Measurements from ENCODE around the gene DPP4. TPM values are rescaled to one million over a fixed set of nuclear protein-coding genes. Genes with fewer than 3 reads are reported as not detected.

The DPP4 gene
- total and polyA plus RNA-seq, 2 experiments from 2014 or later = 149 to 218 TPM

DNA sequence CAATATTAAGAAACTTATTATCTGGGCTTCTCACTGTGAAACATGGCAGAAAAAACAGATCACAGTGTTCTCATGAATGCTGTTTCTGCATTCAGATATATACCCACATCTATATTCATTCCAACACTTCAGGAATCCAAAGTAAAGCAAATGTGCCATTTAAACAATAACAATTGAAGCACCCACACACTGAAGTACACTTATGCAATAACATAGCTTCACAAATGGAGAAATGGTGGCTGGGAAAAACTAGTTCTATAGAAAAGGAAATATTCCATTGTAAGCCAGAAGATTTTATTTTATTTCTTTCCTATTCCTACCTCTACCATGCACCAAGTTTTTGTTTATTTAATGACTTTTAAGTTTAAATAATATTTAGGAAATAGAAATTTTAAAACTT lies 111.9 kb downstream of the DPP4 start:
- Histone ChIP-seq H3K4me2 (no peak overlapping the region), H3K27me3 (no peaks in the 10 kb centered on the region), H3K4me1 (ENCODE audit: insufficient read depth) (no peaks in the 10 kb centered on the region), H3K9me3 (ENCODE audit: low read depth) (no peaks in the 10 kb centered on the region), H3K9me2 (replicated peaks; ENCODE audit: insufficient read depth) (no peaks in the 10 kb centered on the region), H3K27ac (no peak overlapping the region), H2AFZ (no peak overlapping the region), H3K4me3 (no peak overlapping the region), H3K79me2 (no peaks in the 10 kb centered on the region), H4K20me1 (ENCODE audit: insufficient read depth, poor library complexity, severe bottlenecking) (no peaks in the 10 kb centered on the region), H3K36me3 (replicated peaks; ENCODE audit: insufficient read depth, low read depth) (no peaks in the 10 kb centered on the region)
- TF ChIP-seq EZH2phosphoT487 (IDR thresholded peaks at IDR 0.05; ENCODE audit: low read depth, severe bottlenecking, unreplicated experiment) (no peak), EZH2 (IDR thresholded peaks at IDR 0.05; ENCODE audit: borderline replicate concordance) (no peak)
- TF ChIP-seq, protein P1, sequence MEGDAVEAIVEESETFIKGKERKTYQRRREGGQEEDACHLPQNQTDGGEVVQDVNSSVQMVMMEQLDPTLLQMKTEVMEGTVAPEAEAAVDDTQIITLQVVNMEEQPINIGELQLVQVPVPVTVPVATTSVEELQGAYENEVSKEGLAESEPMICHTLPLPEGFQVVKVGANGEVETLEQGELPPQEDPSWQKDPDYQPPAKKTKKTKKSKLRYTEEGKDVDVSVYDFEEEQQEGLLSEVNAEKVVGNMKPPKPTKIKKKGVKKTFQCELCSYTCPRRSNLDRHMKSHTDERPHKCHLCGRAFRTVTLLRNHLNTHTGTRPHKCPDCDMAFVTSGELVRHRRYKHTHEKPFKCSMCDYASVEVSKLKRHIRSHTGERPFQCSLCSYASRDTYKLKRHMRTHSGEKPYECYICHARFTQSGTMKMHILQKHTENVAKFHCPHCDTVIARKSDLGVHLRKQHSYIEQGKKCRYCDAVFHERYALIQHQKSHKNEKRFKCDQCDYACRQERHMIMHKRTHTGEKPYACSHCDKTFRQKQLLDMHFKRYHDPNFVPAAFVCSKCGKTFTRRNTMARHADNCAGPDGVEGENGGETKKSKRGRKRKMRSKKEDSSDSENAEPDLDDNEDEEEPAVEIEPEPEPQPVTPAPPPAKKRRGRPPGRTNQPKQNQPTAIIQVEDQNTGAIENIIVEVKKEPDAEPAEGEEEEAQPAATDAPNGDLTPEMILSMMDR (IDR thresholded peaks at IDR 0.05; ENCODE audit: poor library complexity) = no peak
- no peak for DNase-seq (ENCODE audit: low spot score)

DNA sequence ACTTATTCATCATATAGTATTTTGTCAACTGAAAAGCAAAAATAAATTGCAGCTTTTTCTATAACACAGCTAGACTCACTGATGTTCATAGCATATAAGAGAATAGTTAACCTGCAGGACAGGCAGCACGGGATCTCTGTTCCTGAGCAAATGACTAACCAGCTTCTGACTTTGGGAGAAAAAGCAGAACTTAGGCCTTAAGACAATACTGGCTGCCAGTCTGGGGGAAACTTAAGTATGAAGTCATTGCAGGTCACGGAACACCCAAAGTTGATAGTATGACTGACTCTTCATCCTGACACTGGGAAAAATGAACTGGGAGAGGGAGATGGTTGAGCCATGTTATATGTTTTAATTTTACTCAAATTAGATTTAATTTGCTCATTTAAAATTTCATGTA lies 113.0 kb downstream of the DPP4 start:
- TF ChIP-seq EZH2 (IDR thresholded peaks at IDR 0.05; ENCODE audit: borderline replicate concordance) (no peak), EZH2phosphoT487 (IDR thresholded peaks at IDR 0.05; ENCODE audit: low read depth, severe bottlenecking, unreplicated experiment) (no peak)
- TF ChIP-seq, protein P1 (IDR thresholded peaks at IDR 0.05; ENCODE audit: poor library complexity) = no peak
- no peaks in the 10 kb centered on the region for H3K9me3 ChIP-seq (ENCODE audit: low read depth)
- H2AFZ ChIP-seq = no peak overlapping the region
- H3K27ac ChIP-seq = no peak overlapping the region
- H3K4me1 ChIP-seq (ENCODE audit: insufficient read depth) = no peaks in the 10 kb centered on the region
- no peaks in the 10 kb centered on the region for H3K9me2 ChIP-seq (replicated peaks; ENCODE audit: insufficient read depth)
- WGBS (ENCODE audit: low lambda C conversion rate, missing lambda C conversion rate) = 74% methylated on average over 2 of the region's 2 CpGs
- DNase-seq (ENCODE audit: low spot score) = no peak
- no peaks in the 10 kb centered on the region for H4K20me1 ChIP-seq (ENCODE audit: insufficient read depth, poor library complexity, severe bottlenecking)
- no peaks in the 10 kb centered on the region for H3K36me3 ChIP-seq (replicated peaks; ENCODE audit: insufficient read depth, low read depth)
- no peaks in the 10 kb centered on the region for H3K27me3 ChIP-seq
- no peaks in the 10 kb centered on the region for H3K79me2 ChIP-seq
- H3K4me2 ChIP-seq = no peak overlapping the region
- no peak overlapping the region for H3K4me3 ChIP-seq

- H3K9me2 ChIP-seq (replicated peaks; ENCODE audit: insufficient read depth) = no peaks in the 10 kb centered on the region
- no peaks in the 10 kb centered on the region for H4K20me1 ChIP-seq (ENCODE audit: insufficient read depth, poor library complexity, severe bottlenecking)
- no peak overlapping the region for H2AFZ ChIP-seq
- WGBS (ENCODE audit: low lambda C conversion rate, missing lambda C conversion rate) = 60% methylated on average over 3 of the region's 3 CpGs
- H3K9me3 ChIP-seq (ENCODE audit: low read depth) = no peaks in the 10 kb centered on the region
- no peak overlapping the region for H3K27ac ChIP-seq
- no peak overlapping the region for H3K4me2 ChIP-seq
- H3K79me2 ChIP-seq = no peaks in the 10 kb centered on the region
- no peak for TF ChIP-seq EZH2phosphoT487 (IDR thresholded peaks at IDR 0.05; ENCODE audit: low read depth, severe bottlenecking, unreplicated experiment)
- TF ChIP-seq EZH2 (IDR thresholded peaks at IDR 0.05; ENCODE audit: borderline replicate concordance) = no peak
- TF ChIP-seq, protein P1 (IDR thresholded peaks at IDR 0.05; ENCODE audit: poor library complexity) = no peak
- no peaks in the 10 kb centered on the region for H3K4me1 ChIP-seq (ENCODE audit: insufficient read depth)
- DNase-seq (ENCODE audit: low spot score) = no peak
- H3K4me3 ChIP-seq = no peak overlapping the region
- no peaks in the 10 kb centered on the region for H3K36me3 ChIP-seq (replicated peaks; ENCODE audit: insufficient read depth, low read depth)
- H3K27me3 ChIP-seq = no peaks in the 10 kb centered on the region
Observed at GRCh38 chr2:161956738-161957137, 117.3 kb downstream of the DPP4 start.

DNA sequence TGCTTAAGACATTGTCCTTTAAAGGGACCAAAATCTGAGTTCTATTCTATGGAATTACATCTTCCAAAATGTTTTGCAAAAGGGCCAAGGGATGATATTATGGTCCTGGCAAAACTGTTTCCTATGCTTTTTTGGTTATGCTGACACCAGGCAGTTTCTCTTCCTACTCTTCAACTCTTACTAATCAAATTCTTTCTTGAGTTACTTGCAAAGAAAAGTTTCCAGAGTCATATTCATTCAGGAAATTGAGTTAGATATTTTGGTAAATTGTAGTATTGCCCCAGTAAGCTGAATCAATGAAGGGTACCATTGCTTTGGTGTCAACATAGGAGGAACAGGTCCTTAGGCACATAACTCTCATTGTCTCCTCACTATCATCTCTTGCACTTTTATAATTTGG lies 118.8 kb downstream of the DPP4 start:
- Histone ChIP-seq H3K4me3 (no peak overlapping the region), H3K9me2 (replicated peaks; ENCODE audit: insufficient read depth) (no peaks in the 10 kb centered on the region), H3K36me3 (replicated peaks; ENCODE audit: insufficient read depth, low read depth) (no peaks in the 10 kb centered on the region), H3K4me1 (ENCODE audit: insufficient read depth) (no peaks in the 10 kb centered on the region), H3K4me2 (no peak overlapping the region), H3K27ac (no peak overlapping the region), H4K20me1 (ENCODE audit: insufficient read depth, poor library complexity, severe bottlenecking) (no peaks in the 10 kb centered on the region), H3K27me3 (no peaks in the 10 kb centered on the region), H3K79me2 (no peaks in the 10 kb centered on the region), H3K9me3 (ENCODE audit: low read depth) (no peaks in the 10 kb centered on the region), H2AFZ (no peak overlapping the region)
- no peak for TF ChIP-seq EZH2phosphoT487 (IDR thresholded peaks at IDR 0.05; ENCODE audit: low read depth, severe bottlenecking, unreplicated experiment)
- TF ChIP-seq EZH2 (IDR thresholded peaks at IDR 0.05; ENCODE audit: borderline replicate concordance) = no peak
- TF ChIP-seq, protein P1 (IDR thresholded peaks at IDR 0.05; ENCODE audit: poor library complexity) = no peak
- no peak for DNase-seq (ENCODE audit: low spot score)
